Type B pancreatic cell (in vitro differentiated cells): ENCODE data around the gene DPPA4. TPM values are rescaled to one million over a fixed set of nuclear protein-coding genes. Genes with fewer than 3 reads are reported as not detected.

ENCODE experiments used
- DNase-seq: peaks from one replicate; pipeline ENCODE4 v3.0.0; 2021; ENCODE audit warnings: mixed read lengths; ENCODE audit not compliant: unreplicated experiment; ENCODE audit errors: extremely low spot score
- H3K27ac Mint-ChIP-seq: 2 replicates; pipeline ENCODE4 v1.8.0; 2021; ENCODE audit warnings: mild to moderate bottlenecking, mixed read lengths
- H3K27me3 Mint-ChIP-seq: 2 replicates; pipeline ENCODE4 v1.8.0; 2021; ENCODE audit warnings: mixed read lengths
- H3K36me3 Mint-ChIP-seq: 2 replicates; pipeline ENCODE4 v1.8.0; 2021; ENCODE audit warnings: mixed read lengths
- H3K4me1 Mint-ChIP-seq: one replicate; pipeline ENCODE4 v1.8.0; 2021; ENCODE audit warnings: mixed read lengths; ENCODE audit not compliant: unreplicated experiment
- H3K4me3 Mint-ChIP-seq: 2 replicates; pipeline ENCODE4 v1.8.0; 2021; ENCODE audit warnings: mild to moderate bottlenecking, mixed read lengths
- H3K9me3 Mint-ChIP-seq: 2 replicates; pipeline ENCODE4 v1.8.0; 2021; ENCODE audit warnings: mixed read lengths
- CTCF ChIP-seq: fragments of 200-600 bp; sonication (generic); conservative IDR thresholded peaks from 2 replicates; pipeline ENCODE4 v1.5.0; 2021; ENCODE audit warnings: antibody characterized with exemption, mild to moderate bottlenecking
- total RNA-seq: library from RNA; stranded (reverse); gene quantifications from 2 replicates; pipeline ENCODE4 v1.2.1, GENCODE V29; 2021; ENCODE audit warnings: low replicate concordance

The DPPA4 gene
- total RNA-seq, 1 donor from 2014 or later: 14.9 TPM

GRCh38 chr3:109316162-109316730 is 21.1 kb downstream of the DPPA4 start, which contains the start of gene DPPA2:
Gene DPPA2 (minus strand): TSS chr3:109316517. CDS start chr3:109314542, 1,975 bp downstream.
- no peak within 1 kb of the TSS for H3K27ac Mint-ChIP-seq
- H3K4me3 Mint-ChIP-seq: no peak within 1 kb of the TSS
- no peaks in the 10 kb centered on the region for H3K27me3 Mint-ChIP-seq
- H3K4me1 Mint-ChIP-seq: peaks cover 6% of the 10 kb centered on the region
- DNase-seq: no peak
- H3K36me3 Mint-ChIP-seq: no peaks in the 10 kb centered on the region
- no peak for TF ChIP-seq CTCF
- H3K9me3 Mint-ChIP-seq: no peaks in the 10 kb centered on the region

DNA sequence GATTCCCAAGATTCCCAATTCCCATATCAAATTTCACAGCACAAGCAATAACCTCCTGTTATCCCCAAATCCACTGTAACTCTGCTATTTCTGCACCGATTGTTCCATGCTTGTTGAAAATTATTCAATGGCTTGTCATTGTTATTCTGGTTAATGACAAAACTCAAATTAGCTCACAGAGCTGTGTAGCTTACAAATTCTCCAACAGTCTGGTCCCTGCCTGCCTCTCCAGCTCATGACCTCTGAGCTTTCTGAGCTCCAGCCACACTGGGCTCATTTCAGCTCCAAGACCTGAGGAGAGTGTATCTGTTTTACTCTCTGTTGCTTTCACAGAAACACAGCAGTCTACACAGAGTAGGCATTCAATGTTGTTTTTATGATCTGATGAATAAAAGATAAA is 24.3 kb downstream of the DPPA4 start:
- Mint-ChIP-seq H3K27ac (no peak overlapping the region), H3K36me3 (no peaks in the 10 kb centered on the region), H3K9me3 (no peaks in the 10 kb centered on the region), H3K27me3 (no peaks in the 10 kb centered on the region), H3K4me1 (peaks cover 6% of the 10 kb centered on the region), H3K4me3 (no peak overlapping the region)
- no peak for TF ChIP-seq CTCF
- no peak for DNase-seq

GRCh38 chr3:109297496-109297895 is 39.9 kb downstream of the DPPA4 start:
- TF ChIP-seq CTCF: no peak
- no peaks in the 10 kb centered on the region for H3K4me1 Mint-ChIP-seq
- H3K36me3 Mint-ChIP-seq: no peaks in the 10 kb centered on the region
- H3K27me3 Mint-ChIP-seq: no peaks in the 10 kb centered on the region
- no peaks in the 10 kb centered on the region for H3K9me3 Mint-ChIP-seq
- DNase-seq: no peak
- no peak overlapping the region for H3K27ac Mint-ChIP-seq
- no peak overlapping the region for H3K4me3 Mint-ChIP-seq

DNA sequence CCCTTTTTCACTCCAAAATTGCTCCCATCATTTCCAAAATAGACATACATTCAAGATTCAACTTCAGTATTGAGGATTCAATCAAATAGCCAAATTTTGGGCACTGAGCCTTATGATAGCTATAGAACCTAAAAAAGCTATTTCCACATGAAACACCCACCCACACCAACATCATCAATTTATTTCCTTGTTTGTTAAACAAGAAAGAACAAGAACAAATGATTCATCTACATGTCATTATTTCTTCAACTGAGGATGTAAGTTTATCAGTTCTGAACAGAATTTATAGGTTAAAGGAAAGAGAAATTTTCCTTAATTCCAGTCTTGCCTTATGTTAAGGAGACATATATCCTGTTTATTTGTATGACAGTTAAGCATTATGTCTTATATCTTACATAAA is 53.3 kb downstream of the DPPA4 start:
- no peak for DNase-seq
- H3K27ac Mint-ChIP-seq: no peak overlapping the region
- no peak overlapping the region for H3K4me3 Mint-ChIP-seq
- TF ChIP-seq CTCF: no peak
- no peaks in the 10 kb centered on the region for H3K9me3 Mint-ChIP-seq
- no peaks in the 10 kb centered on the region for H3K36me3 Mint-ChIP-seq
- no peaks in the 10 kb centered on the region for H3K4me1 Mint-ChIP-seq
- no peaks in the 10 kb centered on the region for H3K27me3 Mint-ChIP-seq

DNA sequence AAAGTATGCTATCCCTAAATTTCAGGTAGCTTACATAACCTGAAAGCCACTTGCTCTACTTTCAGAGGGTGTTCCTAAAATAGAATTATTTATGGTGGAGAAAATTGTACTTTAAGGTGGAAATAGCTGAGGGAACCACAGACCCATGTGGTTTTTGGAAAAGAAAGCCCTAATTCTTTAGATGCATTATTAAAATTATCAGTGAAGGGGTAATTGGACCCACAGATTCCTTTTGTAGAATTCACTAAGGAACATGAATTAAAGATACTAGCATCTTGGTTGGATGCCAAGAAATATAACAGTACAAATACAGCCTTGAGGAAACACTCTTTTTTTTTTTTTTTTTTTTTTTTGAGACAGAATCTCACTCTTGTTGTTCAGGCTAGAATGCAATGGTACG is 58.8 kb downstream of the DPPA4 start:
- no peak for TF ChIP-seq CTCF
- H3K9me3 Mint-ChIP-seq: no peaks in the 10 kb centered on the region
- DNase-seq: no peak
- no peak overlapping the region for H3K4me3 Mint-ChIP-seq
- no peaks in the 10 kb centered on the region for H3K4me1 Mint-ChIP-seq
- no peaks in the 10 kb centered on the region for H3K36me3 Mint-ChIP-seq
- H3K27me3 Mint-ChIP-seq: no peaks in the 10 kb centered on the region
- H3K27ac Mint-ChIP-seq: no peak overlapping the region

GRCh38 chr3:109278141-109278540 is 59.2 kb downstream of the DPPA4 start:
- H3K27me3 Mint-ChIP-seq: no peaks in the 10 kb centered on the region
- no peak overlapping the region for H3K27ac Mint-ChIP-seq
- no peak for TF ChIP-seq CTCF
- no peaks in the 10 kb centered on the region for H3K9me3 Mint-ChIP-seq
- no peak for DNase-seq
- no peaks in the 10 kb centered on the region for H3K4me1 Mint-ChIP-seq
- no peak overlapping the region for H3K4me3 Mint-ChIP-seq
- H3K36me3 Mint-ChIP-seq: no peaks in the 10 kb centered on the region
